Measurements from ENCODE around the gene NAIF1.

Gene NAIF1

GRCh38 chr9:128102196-128102595 is 35.1 kb upstream of the NAIF1 start:
- no peak for DNase-seq

DNA sequence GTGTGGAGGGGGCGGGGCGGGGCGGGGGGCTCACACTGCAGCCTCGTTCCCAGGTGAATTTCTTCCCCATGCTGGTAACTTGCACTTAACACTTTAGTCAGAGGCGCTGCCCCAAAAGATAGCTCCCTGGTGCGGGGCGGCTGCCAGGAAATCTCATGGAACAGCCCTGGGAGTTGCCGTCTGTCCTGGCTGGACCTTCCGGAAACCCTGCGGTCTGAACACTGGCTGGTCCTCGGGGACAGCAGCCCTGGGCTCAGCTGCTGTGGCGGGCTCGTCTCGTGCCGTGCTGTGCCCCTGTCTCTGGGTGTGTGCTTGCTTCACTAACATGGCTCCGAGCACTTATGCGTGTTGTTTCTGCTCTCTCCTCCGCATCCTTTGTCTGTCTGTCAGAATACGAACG is 34.6 kb upstream of the NAIF1 start:
- DNase-seq = no peak

DNA sequence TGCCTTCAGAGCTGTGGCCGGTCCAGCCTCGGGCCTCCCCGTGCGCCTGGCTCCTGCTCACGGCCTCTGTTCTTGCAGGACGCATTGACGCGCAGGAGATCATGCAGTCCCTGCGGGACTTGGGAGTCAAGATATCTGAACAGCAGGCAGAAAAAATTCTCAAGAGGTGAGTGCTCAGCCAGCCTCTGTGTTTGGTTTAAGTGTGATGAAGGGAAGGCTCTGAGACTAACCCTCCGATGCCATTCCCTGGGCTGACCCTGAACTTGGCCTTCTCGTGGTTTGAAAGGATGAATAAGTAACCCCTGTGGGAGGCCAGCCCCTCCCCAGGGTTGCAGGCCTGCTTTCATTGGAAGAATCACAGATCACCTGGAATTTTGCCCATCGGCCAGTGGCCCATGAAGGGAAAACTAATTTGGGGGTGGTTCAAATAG is 34.1 kb upstream of the NAIF1 start:
- DNase-seq = no peak

DNA sequence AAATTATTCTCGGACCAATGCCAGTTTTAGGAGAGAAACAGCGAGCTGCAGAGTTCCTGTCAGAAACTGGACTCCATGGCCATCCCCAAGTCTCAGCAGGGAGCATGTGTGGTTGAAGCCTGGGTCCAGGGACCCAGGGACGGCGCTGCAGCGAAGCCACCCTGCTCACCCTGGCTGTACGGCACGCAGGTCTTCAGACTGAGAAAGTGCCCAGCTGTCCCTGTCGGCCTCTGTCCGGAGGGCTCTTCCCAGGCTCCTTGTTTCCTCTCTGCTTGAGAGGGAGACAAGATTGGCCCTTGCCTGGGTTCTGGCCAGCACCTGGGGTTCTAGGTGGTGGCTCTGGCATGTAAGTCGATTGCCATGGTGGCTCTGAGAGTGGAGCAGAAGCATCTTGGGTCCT is 33.5 kb upstream of the NAIF1 start:
- no peak for DNase-seq

DNA sequence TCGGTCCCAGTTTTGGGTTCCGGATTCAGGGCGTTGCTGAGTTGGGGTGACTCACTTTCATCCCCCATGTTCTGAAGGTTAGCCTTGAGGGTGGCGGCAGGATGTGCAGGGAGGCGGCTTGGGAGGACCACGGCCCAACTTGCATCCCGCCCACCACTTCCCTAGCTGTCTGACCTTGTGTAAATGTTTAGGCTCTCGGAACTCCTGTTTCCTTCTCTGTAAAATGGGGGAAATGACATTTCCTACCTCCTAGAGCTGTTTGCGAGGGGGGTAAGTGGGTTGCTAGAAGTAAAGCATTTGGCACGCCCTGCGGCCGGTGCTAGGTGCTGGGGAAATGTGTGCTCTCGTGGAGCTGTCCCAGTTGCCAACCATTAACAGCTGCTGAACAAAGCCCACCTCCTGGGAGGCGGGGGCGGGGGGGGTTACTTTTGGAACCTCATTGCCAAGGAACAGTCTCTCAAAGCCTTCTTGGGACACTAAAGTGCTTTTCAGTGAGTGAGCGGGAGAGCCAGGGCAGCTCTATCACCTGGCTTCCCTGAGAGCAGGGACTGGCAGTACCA is 32.9 kb upstream of the NAIF1 start:
- no peak for DNase-seq

GRCh38 chr9:128099231-128099931 is 32.3 kb upstream of the NAIF1 start:
- DNase-seq = no peak

DNA sequence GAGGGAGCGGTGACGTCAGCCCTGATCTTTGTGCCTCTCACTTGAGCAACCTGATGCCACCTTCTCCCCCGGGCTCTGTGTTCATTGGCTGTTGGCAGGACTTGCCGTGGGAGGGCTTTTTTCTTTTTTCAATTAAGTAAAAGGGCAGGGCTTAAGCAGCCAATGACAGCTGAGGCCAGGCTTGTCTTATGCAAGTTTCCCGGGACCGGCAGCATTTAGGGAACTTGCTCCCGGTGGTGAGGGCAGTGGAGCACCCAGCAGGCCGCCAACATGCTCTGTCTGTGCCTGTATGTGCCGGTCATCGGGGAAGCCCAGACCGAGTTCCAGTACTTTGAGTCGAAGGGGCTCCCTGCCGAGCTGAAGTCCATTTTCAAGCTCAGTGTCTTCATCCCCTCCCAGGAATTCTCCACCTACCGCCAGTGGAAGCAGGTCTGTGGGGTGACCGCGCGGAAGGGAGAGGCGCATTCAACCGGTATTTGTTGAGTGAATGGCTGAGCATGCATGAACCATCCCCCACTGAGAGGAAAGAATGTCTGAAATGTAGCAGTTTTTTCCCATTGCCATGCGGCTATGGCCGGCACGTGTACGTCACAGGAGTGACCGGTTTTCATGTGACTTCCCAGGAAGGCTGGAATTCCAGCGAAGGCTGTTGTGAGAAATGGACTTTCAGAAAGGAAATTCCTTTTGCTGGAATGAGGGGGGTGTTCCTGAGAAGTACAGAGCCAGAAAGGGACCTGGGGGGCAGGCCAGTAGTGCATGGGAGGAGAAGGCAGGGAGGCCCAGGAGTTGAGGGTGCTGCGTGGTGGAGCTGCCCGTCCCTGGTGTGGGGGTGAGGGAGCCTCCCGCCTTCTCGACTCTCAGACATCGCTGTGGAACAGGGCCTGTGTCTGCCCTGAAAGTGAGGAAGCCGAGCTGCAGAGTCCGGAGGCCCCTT is 31.4 kb upstream of the NAIF1 start:
- DNase-seq = peak; percentile 88

GRCh38 chr9:128097543-128098296 is 30.6 kb upstream of the NAIF1 start:
- no peak for DNase-seq

DNA sequence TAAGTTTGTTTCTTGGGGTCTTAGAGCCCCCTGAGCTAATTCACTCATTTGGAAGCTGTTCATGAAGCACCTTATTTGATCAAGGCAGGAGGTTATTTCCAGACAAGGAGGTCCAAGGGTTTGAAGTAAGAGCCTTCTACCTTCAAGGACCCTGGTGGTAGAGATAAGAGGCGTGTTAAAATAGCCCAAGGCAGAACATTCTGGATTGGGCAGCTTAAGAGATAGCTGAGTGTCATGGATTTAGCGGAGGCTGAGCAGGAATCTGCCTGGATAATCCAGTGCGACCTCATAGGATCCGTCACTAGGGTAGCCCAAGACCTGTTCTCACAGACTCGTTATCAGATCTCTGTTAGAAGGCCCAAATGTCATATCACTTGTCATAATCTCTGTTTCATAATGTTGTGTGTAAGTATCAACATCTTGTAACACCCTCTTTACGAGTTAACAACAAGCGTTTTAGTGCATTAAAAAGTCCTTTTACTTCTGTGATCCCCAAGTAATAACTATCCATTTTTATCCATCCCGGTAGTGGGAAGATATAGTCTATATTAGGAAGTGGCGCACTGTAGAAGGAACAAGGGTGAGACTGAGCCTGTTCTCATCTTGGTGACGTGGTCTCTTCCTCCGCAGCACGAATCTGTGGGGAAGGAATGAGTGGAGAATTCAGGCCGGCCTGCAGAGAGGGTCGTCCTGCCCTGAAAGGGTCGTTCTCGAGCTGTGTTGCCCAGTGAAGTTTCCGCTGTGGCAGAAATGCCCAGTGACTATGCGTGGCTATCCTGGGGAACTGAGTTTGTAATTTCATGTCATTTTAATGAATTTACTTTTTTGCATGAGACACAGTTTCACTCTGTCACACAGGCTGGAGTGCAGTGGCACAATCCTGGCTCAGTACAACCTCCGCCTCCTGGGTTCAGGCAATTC is 29.8 kb upstream of the NAIF1 start:
- no peak for DNase-seq

GRCh38 chr9:128094950-128095544 is 27.9 kb upstream of the NAIF1 start:
- DNase-seq = no peak

DNA sequence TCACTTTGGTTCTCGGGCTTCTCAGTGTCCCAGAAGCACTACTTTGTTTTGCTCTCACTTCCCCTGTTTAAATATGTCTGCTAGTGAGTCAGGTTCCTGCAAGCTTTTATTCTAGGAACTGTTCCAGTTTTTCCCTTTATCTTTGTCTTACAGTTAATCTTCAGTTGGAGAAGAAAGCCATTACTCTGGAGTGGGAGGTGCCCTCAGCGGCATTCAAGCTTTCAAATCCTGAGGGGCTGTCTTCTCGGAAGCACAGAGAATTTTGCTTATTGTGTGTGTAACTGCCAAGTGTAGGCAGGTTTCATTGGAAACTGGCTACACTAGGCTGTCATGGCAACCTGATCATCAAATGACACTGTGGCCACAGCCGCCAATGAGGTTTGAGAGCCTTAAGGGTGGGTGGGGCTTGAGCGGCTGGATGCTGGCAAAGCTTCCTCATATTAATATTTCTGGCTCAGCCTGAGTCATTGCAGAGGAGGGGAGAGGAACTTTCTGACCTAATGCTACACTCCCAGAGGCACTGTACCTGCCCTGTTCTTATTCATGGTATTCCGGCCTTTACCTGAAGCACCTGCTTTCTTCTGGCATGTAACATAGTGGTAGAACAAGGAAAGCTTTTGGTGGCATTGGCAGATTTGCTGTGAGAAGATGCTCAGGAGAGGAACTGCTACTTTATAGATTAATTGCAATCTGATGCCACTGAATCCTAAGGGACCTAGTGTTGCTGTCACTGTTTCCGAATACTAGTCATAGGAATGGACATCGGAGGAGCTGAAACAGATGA is 27.2 kb upstream of the NAIF1 start:
- peak; percentile 87 for DNase-seq

- DNase-seq = no peak
These were observed 25.9 kb upstream of the NAIF1 start for GRCh38 chr9:128093011-128093410.

DNA sequence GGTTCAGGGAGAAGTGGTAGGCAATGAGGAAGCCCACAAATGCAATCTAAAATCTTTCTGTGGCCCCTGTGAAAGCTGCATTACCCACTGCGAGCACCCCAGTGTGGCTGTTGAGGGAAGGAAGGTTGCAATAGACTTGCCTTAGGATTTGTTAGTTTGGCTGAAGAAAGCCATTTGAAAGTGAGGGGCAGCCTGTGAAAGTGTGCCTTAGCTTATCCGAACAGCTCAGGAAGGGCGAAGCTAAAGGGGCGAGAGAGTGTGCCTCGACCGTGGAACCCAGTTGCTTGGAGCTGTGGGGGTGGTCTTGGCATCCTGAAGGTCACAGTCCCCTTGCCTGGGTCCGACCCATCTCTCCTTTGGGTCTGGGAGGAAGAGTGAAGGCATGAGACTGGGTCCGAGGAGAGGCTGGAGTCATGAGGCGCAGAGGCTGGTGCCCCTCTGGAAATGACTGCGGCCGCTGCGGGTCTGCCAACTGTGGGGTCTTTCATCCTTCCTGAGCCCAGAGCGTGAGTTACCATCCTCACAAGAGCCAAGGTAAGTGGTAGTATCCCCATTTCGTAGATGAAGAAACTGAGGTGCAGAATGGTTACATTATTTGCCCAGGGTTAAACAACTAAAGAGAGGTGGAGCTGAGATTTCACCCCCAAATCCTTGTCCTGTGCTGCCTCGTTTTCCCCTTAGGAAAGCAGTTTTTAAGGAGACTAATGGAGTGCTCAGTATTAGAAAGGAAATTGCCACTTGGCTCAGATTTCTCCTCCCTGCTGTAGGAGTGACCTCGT is 25.3 kb upstream of the NAIF1 start:
- DNase-seq = no peak

- no peak for DNase-seq
These were observed 24.5 kb upstream of the NAIF1 start for GRCh38 chr9:128091571-128091970.

GRCh38 chr9:128091144-128091543 is 24.0 kb upstream of the NAIF1 start:
- DNase-seq = no peak

DNA sequence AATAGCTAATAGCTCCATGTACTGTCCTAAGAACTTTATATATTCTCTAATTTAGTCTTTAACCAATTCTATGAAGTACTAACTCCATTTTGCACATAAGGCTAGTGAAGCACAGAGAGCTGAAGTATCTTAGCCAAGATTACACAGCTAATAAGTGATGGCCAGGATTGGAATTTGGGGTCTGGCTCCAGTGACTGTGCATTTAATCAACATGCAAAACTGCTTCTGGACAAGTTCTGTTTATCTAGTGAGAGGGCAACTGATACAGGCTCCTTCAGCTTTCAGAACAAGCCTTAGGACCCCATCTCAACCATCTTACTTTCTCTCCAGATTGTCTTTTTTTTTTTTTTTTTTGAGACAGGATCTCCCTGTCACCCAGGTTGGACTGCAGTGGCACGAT is 22.2 kb upstream of the NAIF1 start:
- no peak for DNase-seq

DNA sequence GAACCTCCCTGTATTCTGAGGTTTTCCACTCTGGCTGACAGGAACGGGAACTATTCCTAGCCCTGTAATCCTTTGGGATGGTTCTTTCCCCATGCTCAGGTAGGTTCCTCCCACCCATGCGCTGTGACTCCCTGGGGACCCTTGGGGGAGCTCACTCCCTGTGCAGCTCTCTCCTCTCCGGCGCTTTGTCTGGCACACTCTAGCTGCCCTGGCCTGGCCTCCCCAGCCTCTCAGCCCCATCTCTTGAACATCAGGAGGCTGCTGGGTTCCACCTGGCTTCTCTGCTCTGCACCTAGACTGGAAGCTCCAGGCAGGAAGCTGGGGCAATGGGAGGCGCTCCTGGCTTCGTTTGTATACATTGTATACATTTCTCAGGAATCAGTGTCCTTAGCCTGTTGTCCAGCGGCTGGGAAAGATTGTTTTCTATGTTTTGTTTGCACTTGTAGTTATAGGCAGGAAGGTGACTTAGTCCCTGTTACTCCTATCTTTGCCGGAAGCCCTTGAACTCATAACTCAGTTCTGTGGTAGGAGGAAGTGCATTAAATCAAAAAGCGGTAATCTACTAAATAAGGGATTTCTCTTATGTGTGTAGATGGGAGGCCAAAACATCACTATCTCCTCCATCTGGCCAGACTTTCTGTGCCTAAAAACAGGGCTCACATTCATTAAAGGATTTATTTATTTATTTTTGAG is 21.3 kb upstream of the NAIF1 start:
- no peak for DNase-seq

DNA sequence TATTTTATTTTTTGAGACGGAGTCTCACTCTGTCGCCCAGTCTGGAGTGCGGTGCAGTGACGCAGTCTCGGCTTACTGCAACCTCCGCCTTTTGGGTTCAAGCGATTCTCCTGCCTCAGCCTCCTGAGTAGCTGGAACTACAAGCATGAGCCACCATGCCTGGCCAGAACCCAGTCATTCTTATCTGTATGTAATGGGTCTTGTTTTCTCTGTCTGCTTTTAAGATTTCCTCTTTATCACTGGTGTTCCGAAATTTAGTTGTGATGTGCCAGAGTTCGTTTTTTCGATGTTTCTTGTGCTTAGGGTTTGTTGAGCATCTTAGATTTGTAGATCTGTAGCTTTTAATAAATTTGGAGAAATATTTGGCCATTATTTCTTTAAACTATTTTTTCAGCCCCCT is 20.1 kb upstream of the NAIF1 start:
- no peak for DNase-seq

DNA sequence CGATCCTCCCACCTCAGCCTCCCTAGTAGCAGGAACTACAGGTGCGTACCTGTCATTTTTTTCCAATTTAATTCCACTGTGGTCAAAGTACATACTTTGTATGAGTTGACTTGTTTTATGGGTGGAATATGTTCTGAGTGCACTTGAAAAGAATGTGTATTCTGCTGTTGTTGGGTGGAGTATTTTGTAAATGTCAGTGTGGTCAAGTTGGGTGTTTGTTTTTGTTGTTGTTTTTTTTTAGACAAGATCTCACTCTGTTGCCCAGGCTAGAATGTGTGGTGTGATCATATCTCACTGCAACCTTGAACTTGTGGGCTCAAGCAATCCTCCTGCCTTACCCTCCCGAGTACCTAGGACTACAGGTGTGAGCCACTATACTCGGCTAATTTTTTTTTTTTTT is 18.8 kb upstream of the NAIF1 start:
- no peak for DNase-seq

Measured in NCI-H748 treated with DMSO at 0.1 percent for 48 hours (cell line).